ENCODE measurements around the gene BNIP3.

BNIP3 gene

GRCh38 chr10:131938681-131939080 is 43.0 kb downstream of the BNIP3 start:
- Mint-ChIP-seq H3K9me3 (ENCODE audit: low read depth) (no peaks in the 10 kb centered on the region), H3K27me3 (no peaks in the 10 kb centered on the region), H3K4me3 (no peak overlapping the region), H3K27ac (no peak overlapping the region), H3K4me1 (ENCODE audit: low read depth) (peaks cover 22% of the 10 kb centered on the region), H3K36me3 (peaks cover 5% of the 10 kb centered on the region)

- peaks cover 29% of the 10 kb centered on the region for H3K4me1 Mint-ChIP-seq (ENCODE audit: low read depth)
- no peak overlapping the region for H3K4me3 Mint-ChIP-seq
- no peaks in the 10 kb centered on the region for H3K9me3 Mint-ChIP-seq (ENCODE audit: low read depth)
- no peaks in the 10 kb centered on the region for H3K27me3 Mint-ChIP-seq
- H3K36me3 Mint-ChIP-seq, result peaks cover 5% of the 10 kb centered on the region
- no peak overlapping the region for H3K27ac Mint-ChIP-seq
These were observed 43.9 kb downstream of the BNIP3 start for GRCh38 chr10:131937836-131938235.

GRCh38 chr10:131936736-131937135 is 45.0 kb downstream of the BNIP3 start:
- no peaks in the 10 kb centered on the region for H3K27me3 Mint-ChIP-seq
- H3K9me3 Mint-ChIP-seq (ENCODE audit: low read depth), result no peaks in the 10 kb centered on the region
- no peak overlapping the region for H3K27ac Mint-ChIP-seq
- no peak overlapping the region for H3K4me3 Mint-ChIP-seq
- H3K36me3 Mint-ChIP-seq, result peaks cover 5% of the 10 kb centered on the region
- peaks cover 36% of the 10 kb centered on the region for H3K4me1 Mint-ChIP-seq (ENCODE audit: low read depth)

GRCh38 chr10:131936294-131936693 is 45.4 kb downstream of the BNIP3 start:
- no peak overlapping the region for H3K27ac Mint-ChIP-seq
- no peaks in the 10 kb centered on the region for H3K27me3 Mint-ChIP-seq

GRCh38 chr10:131935260-131935659 is 46.5 kb downstream of the BNIP3 start:
- Mint-ChIP-seq H3K27me3 (no peaks in the 10 kb centered on the region), H3K36me3 (no peaks in the 10 kb centered on the region), H3K27ac (peak overlapping the region; percentile 50), H3K4me1 (ENCODE audit: low read depth) (peaks cover 48% of the 10 kb centered on the region), H3K4me3 (no peak overlapping the region), H3K9me3 (ENCODE audit: low read depth) (no peaks in the 10 kb centered on the region)

More at GRCh38 chr10:131936294-131936693, 45.4 kb downstream of the BNIP3 start:
- no peaks in the 10 kb centered on the region for H3K9me3 Mint-ChIP-seq (ENCODE audit: low read depth)
- no peak overlapping the region for H3K4me3 Mint-ChIP-seq
- peaks cover 5% of the 10 kb centered on the region for H3K36me3 Mint-ChIP-seq
- H3K4me1 Mint-ChIP-seq (ENCODE audit: low read depth), result peaks cover 39% of the 10 kb centered on the region

GRCh38 chr10:131934769-131935168 is 47.0 kb downstream of the BNIP3 start:
- H3K4me3 Mint-ChIP-seq, result no peak overlapping the region
- H3K9me3 Mint-ChIP-seq (ENCODE audit: low read depth), result no peaks in the 10 kb centered on the region
- H3K36me3 Mint-ChIP-seq, result no peaks in the 10 kb centered on the region
- H3K27ac Mint-ChIP-seq, result peak overlapping the region; percentile 50
- no peaks in the 10 kb centered on the region for H3K27me3 Mint-ChIP-seq
- H3K4me1 Mint-ChIP-seq (ENCODE audit: low read depth), result peaks cover 53% of the 10 kb centered on the region

GRCh38 chr10:131933696-131934086 is 48.0 kb downstream of the BNIP3 start:
- H3K27ac Mint-ChIP-seq, result no peak overlapping the region
- no peaks in the 10 kb centered on the region for H3K27me3 Mint-ChIP-seq
- H3K4me1 Mint-ChIP-seq (ENCODE audit: low read depth), result peaks cover 64% of the 10 kb centered on the region
- no peaks in the 10 kb centered on the region for H3K9me3 Mint-ChIP-seq (ENCODE audit: low read depth)
- no peak overlapping the region for H3K4me3 Mint-ChIP-seq
- no peaks in the 10 kb centered on the region for H3K36me3 Mint-ChIP-seq

GRCh38 chr10:131933016-131933695 is 48.6 kb downstream of the BNIP3 start:
- Mint-ChIP-seq H3K27me3 (no peaks in the 10 kb centered on the region), H3K4me1 (ENCODE audit: low read depth) (peaks cover 69% of the 10 kb centered on the region), H3K27ac (no peak overlapping the region), H3K9me3 (ENCODE audit: low read depth) (no peaks in the 10 kb centered on the region), H3K36me3 (no peaks in the 10 kb centered on the region), H3K4me3 (no peak overlapping the region)

- Mint-ChIP-seq H3K4me1 (ENCODE audit: low read depth) (peaks cover 81% of the 10 kb centered on the region), H3K4me3 (no peak overlapping the region), H3K27me3 (no peaks in the 10 kb centered on the region), H3K27ac (no peak overlapping the region), H3K9me3 (ENCODE audit: low read depth) (no peaks in the 10 kb centered on the region), H3K36me3 (no peaks in the 10 kb centered on the region)
These were observed 49.7 kb downstream of the BNIP3 start for GRCh38 chr10:131931981-131932380.

GRCh38 chr10:131930586-131931330 is 51.0 kb downstream of the BNIP3 start:
- Mint-ChIP-seq H3K27ac (peak overlapping the region; percentile 81), H3K4me3 (no peak overlapping the region), H3K36me3 (peaks cover 5% of the 10 kb centered on the region)

GRCh38 chr10:131930150-131930549 is 51.6 kb downstream of the BNIP3 start:
- Mint-ChIP-seq H3K9me3 (ENCODE audit: low read depth) (peaks cover 3% of the 10 kb centered on the region), H3K4me1 (ENCODE audit: low read depth) (peaks cover 92% of the 10 kb centered on the region), H3K36me3 (peaks cover 7% of the 10 kb centered on the region), H3K27ac (no peak overlapping the region), H3K27me3 (no peaks in the 10 kb centered on the region), H3K4me3 (peak overlapping the region; percentile 14)

More at GRCh38 chr10:131930586-131931330, 51.0 kb downstream of the BNIP3 start:
- H3K27me3 Mint-ChIP-seq, result no peaks in the 10 kb centered on the region
- peaks cover 91% of the 10 kb centered on the region for H3K4me1 Mint-ChIP-seq (ENCODE audit: low read depth)
- H3K9me3 Mint-ChIP-seq (ENCODE audit: low read depth), result no peaks in the 10 kb centered on the region

GRCh38 chr10:131929122-131929845 is 52.4 kb downstream of the BNIP3 start:
- peak overlapping the region; percentile 49 for H3K4me3 Mint-ChIP-seq
- H3K36me3 Mint-ChIP-seq, result peaks cover 9% of the 10 kb centered on the region
- peaks cover 87% of the 10 kb centered on the region for H3K4me1 Mint-ChIP-seq (ENCODE audit: low read depth)
- H3K27me3 Mint-ChIP-seq, result no peaks in the 10 kb centered on the region
- H3K27ac Mint-ChIP-seq, result no peak overlapping the region
- peaks cover 6% of the 10 kb centered on the region for H3K9me3 Mint-ChIP-seq (ENCODE audit: low read depth)

- H3K27ac Mint-ChIP-seq, result peak overlapping the region; percentile 84
- peaks cover 9% of the 10 kb centered on the region for H3K36me3 Mint-ChIP-seq
- H3K9me3 Mint-ChIP-seq (ENCODE audit: low read depth), result peaks cover 6% of the 10 kb centered on the region
- H3K4me1 Mint-ChIP-seq (ENCODE audit: low read depth), result peaks cover 80% of the 10 kb centered on the region
- peak overlapping the region; percentile 78 for H3K4me3 Mint-ChIP-seq
- H3K27me3 Mint-ChIP-seq, result no peaks in the 10 kb centered on the region
These were observed 53.3 kb downstream of the BNIP3 start for GRCh38 chr10:131928248-131929095.

- Mint-ChIP-seq H3K4me3 (peak overlapping the region; percentile 56), H3K9me3 (ENCODE audit: low read depth) (peaks cover 6% of the 10 kb centered on the region), H3K27me3 (no peaks in the 10 kb centered on the region), H3K4me1 (ENCODE audit: low read depth) (peaks cover 76% of the 10 kb centered on the region), H3K36me3 (peaks cover 12% of the 10 kb centered on the region), H3K27ac (peak overlapping the region; percentile 34)
These were observed 54.8 kb downstream of the BNIP3 start for GRCh38 chr10:131926743-131927595.

Measured in activated naive CD8-positive, alpha-beta T cell (primary cell).